DOHH2 (cell line): ENCODE measurements around the gene HTD2.

ENCODE experiments used
- CTCF ChIP-seq: fragments of 200-600 bp; sonication (generic); IDR thresholded peaks from one replicate; pipeline ENCODE4 v1.5.1; 2014; ENCODE audit warnings: antibody characterized with exemption, mild to moderate bottlenecking, low read depth, low read length; ENCODE audit not compliant: poor library complexity, severe bottlenecking
- EZH2phosphoT487 ChIP-seq: fragments of 200-600 bp; sonication (generic); IDR thresholded peaks from 2 replicates; pipeline ENCODE4 v1.6.1; 2017; ENCODE audit warnings: borderline replicate concordance, mild to moderate bottlenecking, antibody characterized with exemption, low read length, moderate library complexity, mixed read lengths

- TF ChIP-seq CTCF (no peak), EZH2phosphoT487 (no peak)
These were observed 46.0 kb upstream of the HTD2 start for GRCh38 chr3:58260261-58260731.
